GM10266 (cell line): ENCODE measurements around the gene BCL3.
"Not testable (repeated sequence)": the region's sequence is repeated elsewhere in the genome, so short reads cannot be mapped to it uniquely, and the experiment has no call there.

ENCODE experiments used
- DNase-seq: peaks from one replicate; pipeline ENCODE4 v3.0.0; 2012; ENCODE audit errors: extremely low spot score
- CTCF ChIP-seq: IDR thresholded peaks from 2 replicates; pipeline ENCODE4 v1.5.1; 2012; ENCODE audit warnings: mild to moderate bottlenecking, low read depth; ENCODE audit not compliant: control insufficient read depth, insufficient read depth; ENCODE audit errors: missing control alignments

Gene BCL3

GRCh38 chr19:44714597-44715169 lies 33.8 kb upstream of the BCL3 start:
- no peak for DNase-seq
- TF ChIP-seq CTCF = no peak

- TF ChIP-seq CTCF = no peak
- DNase-seq = no peak
Observed at GRCh38 chr19:44717603-44718002, 30.9 kb upstream of the BCL3 start.

- no peak for TF ChIP-seq CTCF
- no peak for DNase-seq
Observed at GRCh38 chr19:44718441-44719261, 29.9 kb upstream of the BCL3 start.

- TF ChIP-seq CTCF = no peak
- DNase-seq = no peak
Observed at GRCh38 chr19:44719262-44719701, 29.2 kb upstream of the BCL3 start.

- DNase-seq = not testable (repeated sequence)
Observed at GRCh38 chr19:44720396-44720795, 28.1 kb upstream of the BCL3 start.

- no peak for DNase-seq
- TF ChIP-seq CTCF = no peak
Observed at GRCh38 chr19:44720945-44721344, 27.6 kb upstream of the BCL3 start.

- DNase-seq = not testable (repeated sequence)
Observed at GRCh38 chr19:44721369-44721768, 27.1 kb upstream of the BCL3 start.
